SIG-M5 treated with dmso at 0.1 percent for 504 hours (cell line): Measurements from ENCODE around the gene HDAC4.

Experiments used
- DNase-seq: peaks from one replicate; lab custom pipeline; 2025; ENCODE audit not compliant: unreplicated experiment; lab: John Stamatoyannopoulos, UW

HDAC4 gene

DNA sequence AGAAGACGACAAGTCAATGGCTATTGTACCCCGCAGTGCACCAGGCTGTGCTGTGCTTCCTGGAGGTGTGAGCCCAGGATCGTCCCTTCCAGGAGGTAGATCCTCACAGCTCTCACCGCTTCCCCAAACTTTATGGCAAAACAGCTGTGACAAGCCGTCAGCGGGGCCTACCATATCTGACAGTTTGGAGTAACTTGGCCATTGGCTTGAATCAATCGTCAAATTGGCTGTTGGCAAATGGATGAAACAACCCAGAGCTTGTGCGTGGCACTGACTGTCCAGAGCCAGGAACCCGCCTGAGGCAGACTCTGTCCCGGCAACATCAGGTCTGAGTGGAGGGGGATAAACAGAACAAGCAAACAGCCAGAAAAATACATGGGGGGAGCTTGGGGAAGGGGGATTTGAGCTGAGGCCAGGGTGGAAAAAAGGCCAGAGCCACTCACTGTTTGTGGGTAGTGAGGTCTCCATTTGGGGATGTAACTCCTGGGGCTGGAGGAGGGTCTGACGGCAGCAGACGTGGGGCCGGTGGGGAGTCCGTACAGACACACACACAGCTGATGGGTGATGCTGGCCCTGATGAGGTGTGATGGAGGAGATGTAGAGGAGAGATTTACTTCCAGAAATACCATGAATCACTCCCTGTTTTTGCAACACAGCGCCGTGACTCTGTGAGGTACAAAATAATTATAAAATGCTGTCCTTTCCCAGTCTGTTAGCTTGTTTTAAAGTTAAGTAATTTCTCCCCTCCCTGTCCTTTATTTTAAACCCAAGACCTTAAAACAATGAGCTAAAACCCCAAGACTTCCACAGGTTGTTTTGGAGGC lies 378.2 kb downstream of the HDAC4 start:
- no peak for DNase-seq

GRCh38 chr2:239021651-239022436 lies 379.0 kb downstream of the HDAC4 start:
- no peak for DNase-seq

- no peak for DNase-seq
These were observed 379.6 kb downstream of the HDAC4 start for GRCh38 chr2:239021224-239021623.

DNA sequence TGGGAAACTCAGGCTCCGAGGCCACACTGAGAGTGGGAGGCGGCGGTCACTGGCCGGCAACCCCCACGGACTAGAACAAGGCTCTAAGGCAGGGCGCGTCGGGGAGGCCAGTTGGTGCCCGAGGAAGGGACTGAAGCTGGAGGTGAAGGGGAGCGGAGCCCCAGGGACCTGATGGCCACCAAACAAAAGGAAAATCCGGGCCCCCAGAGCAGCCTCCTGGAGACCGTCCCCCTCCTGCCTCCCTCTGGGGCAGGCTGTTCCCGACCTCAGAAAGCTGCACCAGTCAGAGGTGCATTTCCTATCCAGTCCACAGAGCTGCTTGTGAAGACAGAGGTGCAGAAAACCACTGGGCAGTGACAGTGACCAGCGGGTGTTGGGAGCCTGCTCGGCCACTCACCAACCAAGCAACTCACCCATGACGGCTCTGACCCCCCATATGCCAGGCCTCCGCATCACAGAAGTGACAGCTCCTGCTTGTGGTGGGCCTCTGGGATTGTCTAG lies 380.2 kb downstream of the HDAC4 start:
- DNase-seq, result no peak

GRCh38 chr2:239019183-239019581 lies 381.6 kb downstream of the HDAC4 start:
- DNase-seq, result no peak

GRCh38 chr2:239018271-239019182 lies 382.3 kb downstream of the HDAC4 start:
- DNase-seq, result no peak

DNA sequence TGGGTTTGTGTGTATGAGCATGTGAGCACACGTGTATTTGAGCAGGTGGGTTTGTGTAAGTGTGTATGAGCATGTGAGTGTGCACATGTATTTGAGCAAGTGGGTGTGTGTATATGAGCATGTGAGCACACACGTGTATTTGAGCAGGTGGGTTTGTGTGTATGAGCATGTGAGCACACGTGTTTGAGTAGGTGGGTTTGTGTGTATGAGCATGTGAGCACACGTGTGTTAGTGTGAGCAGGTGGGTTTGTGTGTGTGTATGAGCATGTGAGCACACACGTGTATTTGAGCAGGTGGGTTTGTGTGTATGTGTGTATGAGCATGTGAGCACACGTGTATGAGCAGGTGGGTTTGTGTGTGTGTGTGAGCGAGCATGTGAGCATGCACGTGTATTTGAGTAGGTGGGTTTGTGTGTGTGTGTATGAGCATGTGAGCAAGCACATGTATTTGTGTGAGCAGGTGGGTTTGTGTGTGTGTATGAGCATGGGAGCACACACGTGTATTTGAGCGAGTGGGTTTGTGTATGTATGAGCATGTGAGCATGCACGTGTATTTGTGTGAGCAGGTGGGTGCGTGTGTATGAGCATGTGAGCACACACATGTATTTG lies 383.2 kb downstream of the HDAC4 start:
- DNase-seq, result no peak

GRCh38 chr2:239015901-239016675 lies 384.7 kb downstream of the HDAC4 start:
- DNase-seq, result no peak

DNA sequence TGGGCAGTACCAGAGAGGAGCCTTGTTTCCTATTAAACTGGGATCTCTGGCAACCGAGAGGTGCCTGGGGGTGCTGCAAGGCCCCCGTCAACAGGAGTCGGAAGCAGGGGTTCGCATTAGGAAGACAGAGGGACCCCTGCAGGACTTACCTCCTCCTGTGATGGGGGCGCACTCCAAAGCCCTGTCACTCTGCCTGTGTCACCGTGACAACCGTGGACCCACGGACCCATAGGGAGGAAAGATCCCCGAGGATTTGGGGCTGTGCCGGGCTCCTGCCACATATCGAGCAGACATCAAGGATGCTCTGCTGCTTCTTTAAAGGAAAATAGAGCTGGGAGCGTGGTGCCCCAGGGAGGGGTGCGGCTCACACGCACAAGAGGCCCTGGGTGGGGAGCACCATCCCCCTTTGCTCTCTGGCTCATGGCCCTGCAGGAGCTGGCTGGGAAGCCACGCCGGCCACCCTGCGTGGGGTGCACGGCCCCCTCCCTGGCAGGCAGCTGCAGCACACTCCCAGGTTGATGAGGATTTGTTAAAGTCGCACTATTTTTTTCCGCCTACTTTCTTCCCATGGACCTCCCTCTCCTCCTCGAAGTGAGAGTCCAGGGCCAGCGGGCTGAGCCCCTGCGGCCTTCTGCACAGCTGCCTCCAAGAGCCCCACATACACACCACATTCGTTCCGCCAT lies 385.5 kb downstream of the HDAC4 start:
- no peak for DNase-seq

- DNase-seq, result no peak
These were observed 386.2 kb downstream of the HDAC4 start for GRCh38 chr2:239014458-239015217.

DNA sequence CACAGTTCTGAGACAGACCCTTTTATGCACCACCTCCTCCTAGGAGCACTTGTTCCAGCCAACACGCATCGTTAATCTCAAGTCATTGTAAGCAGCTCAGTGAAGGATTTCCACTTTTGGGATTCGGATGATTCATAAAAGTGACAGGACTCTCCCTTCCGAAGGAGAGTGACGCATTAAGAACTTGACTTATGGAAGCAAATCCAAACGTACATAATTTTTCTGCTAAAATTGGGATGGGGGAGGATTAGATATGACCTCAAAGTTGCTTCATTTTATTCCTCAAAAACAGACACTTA lies 387.2 kb downstream of the HDAC4 start:
- DNase-seq, result no peak

DNA sequence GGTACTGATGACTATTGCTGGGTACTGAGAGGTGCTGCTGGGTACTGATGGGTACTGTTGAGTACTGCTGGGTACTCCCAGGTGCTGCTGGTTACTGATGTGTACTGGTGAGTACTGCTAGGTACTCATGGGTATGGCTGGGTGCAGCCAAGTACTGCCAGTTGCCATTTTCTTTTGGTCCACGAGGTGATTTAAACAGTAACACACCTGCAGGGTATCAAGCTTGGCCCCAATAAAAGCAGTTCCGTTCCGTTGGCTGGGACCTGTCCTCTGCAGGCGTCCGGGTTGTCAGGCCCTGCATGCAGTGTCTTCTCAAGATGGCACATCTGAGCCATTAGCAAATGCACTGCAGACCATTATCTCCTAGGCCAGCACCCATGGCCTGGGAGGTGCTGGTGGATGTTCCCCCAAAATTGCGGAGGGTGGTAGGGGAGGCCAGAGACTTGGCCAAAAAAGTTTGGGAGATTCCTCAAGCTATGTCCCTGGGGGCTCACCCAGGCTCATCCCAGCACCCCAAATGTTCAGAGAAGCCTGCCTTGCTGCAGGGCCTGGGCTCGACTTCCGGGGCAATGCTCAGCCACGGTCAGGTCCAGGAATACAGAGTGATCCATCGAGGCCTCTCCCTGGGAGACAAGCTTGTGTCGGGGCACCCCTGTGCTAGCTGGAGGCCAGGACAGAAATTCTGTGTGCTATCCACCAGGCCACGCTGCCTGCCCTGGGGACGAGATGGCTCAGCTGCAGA lies 387.7 kb downstream of the HDAC4 start:
- DNase-seq, result no peak

DNA sequence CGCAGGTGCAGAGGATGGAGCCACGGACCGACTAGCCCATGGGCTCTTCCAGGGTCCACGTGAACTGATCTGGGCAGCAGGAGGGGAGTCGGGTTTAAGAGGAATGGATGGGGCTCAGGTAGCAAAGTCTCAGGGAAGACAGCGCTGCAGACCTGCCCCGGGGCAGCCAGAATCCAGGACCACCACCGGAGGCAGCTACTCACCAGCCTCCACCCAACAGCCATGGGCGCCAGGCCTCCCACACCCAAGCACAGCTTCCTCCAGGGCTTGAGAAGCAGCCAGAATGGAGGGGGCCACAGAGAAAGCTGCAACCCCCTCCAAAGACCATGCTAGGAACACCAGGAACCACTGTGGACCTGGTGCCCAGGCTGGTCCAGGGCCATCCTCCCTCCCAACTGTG lies 388.6 kb downstream of the HDAC4 start:
- DNase-seq, result no peak

- no peak for DNase-seq
These were observed 391.2 kb downstream of the HDAC4 start for GRCh38 chr2:239009589-239009961.

DNA sequence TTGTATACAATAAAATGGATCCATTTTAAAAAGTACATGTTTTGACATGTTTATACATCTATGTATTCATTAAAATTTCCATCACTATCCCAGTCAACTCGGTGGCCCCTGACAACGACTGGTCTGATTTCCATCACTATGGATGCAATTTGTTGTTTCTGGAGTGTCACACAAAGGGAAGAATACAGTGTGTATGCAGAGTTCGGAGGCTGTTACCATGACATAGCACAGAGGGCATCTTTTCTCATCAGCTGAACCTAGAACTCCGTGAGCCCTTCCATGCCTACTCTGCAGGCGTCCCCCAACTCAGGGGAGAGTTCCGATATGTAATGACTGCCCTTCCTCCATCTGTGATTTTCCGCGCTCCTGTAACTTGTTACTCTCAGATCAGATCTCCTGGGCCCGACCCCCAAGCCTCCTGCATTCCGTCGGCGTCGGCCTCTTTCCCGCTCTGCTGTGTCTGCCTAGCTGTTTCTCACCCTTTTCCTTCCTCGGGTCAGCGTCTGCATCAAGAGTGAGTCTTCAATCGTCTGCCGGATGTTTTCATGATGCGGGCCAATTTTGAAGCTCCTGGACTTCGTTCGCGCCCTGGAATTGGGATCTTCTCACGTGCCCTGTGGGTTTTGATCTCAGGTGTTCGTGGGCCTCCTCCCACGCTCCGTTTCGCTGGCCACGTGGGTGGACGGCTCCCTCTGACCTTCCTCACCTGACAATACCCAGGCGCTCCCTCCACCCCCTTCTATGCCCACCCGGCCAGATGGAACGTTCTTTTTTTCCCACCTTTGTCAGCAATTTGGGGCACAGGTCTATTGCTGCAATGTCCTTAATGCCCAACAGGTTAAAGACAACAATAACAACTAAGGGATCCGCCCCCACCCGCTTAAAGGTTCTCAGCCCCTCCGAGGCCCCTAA lies 391.9 kb downstream of the HDAC4 start:
- DNase-seq, result no peak

- no peak for DNase-seq
These were observed 392.8 kb downstream of the HDAC4 start for GRCh38 chr2:239008004-239008403.

DNA sequence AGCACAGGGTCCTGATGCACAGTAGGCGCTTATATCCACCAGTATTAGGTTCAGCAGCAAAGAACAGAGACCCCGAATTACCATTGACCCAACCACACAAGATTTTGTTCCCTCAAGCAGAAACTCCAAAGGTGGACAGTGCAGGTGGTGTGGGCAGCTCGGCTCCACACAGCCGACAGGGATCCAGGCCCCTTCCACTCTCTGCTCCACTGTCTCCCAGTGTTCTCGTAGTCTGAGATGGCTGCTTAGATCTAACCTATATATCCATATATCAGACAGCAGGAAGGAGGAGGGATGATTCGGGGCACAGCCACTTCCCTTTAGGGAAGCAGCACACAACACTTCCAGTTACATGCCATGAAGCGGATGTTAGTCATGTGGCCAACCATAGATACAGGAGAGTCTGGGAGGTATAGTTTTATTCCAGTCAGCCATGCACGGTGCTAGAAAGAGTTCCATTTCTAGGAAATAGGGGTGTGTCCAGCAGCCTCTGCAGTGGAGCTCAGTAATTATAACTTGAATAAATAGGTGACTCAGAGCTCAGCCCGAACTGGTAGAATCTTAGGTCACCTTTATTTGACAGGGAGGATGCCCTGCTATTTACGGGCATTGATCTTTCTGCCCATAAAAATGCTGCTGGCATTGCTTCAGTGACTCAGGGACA lies 394.1 kb downstream of the HDAC4 start:
- DNase-seq, result peak; percentile 55
